Transverse colon (tissue), 4 donors: ENCODE measurements around the gene RSPO1. TPM values are rescaled to one million over a fixed set of nuclear protein-coding genes. Genes with fewer than 3 reads are reported as not detected.

Experiments
- DNase-seq: peaks from one replicate; pipeline ENCODE4 v3.0.0-alpha.2; 2019
- H3K27ac ChIP-seq, 4 donors: fragments of 200-600 bp; sonication (generic); 2 replicates each; pipeline ENCODE4 v1.5.1; 2016 to 2018; ENCODE audit warnings: inconsistent platforms in 4 of 4
- H3K27me3 ChIP-seq: fragments of 200-600 bp; sonication (generic); 2 replicates; pipeline ENCODE4 v1.5.1; 2017; ENCODE audit warnings: inconsistent platforms
- H3K36me3 ChIP-seq, 4 donors: fragments of 200-600 bp; sonication (generic); 2 replicates each; pipeline ENCODE4 v1.5.1; 2017 to 2019; ENCODE audit warnings: inconsistent platforms in 4 of 4
- H3K4me1 ChIP-seq, 4 donors: fragments of 200-600 bp; sonication (generic); 2 replicates each; pipeline ENCODE4 v1.5.1; 2017 to 2020; ENCODE audit warnings: inconsistent platforms in 4 of 4
- H3K4me3 ChIP-seq, 4 donors: fragments of 200-600 bp; sonication (generic); 1 replicate in 1 of 4; 2 replicates in 3 of 4; pipeline versions ENCODE4 v1.5.1 to v1.6.1; 2017 to 2019; ENCODE audit warnings: inconsistent platforms in 4 of 4
- H3K9me3 ChIP-seq, 2 donors: fragments of 200-600 bp; sonication (generic); 2 replicates each; pipeline ENCODE4 v1.5.1; 2017 to 2019; ENCODE audit warnings: inconsistent platforms in 2 of 2
- EP300 ChIP-seq: sonication (generic); formaldehyde crosslinking; IDR thresholded peaks from one replicate; pipeline ENCODE4 v1.6.1; 2017; ENCODE audit warnings: antibody characterized with exemption, low read depth
- POLR2A ChIP-seq: fragments of 450-650 bp; IDR thresholded peaks from one replicate; pipeline ENCODE4 v1.6.1; 2016; ENCODE audit warnings: antibody characterized with exemption, mild to moderate bottlenecking, moderate library complexity
- POLR2AphosphoS5 ChIP-seq, 3 donors: sonication (generic); formaldehyde crosslinking; IDR thresholded peaks; one replicate each; pipeline ENCODE4 v1.6.1; 2016; ENCODE audit warnings: antibody characterized with exemption in 3 of 3
- WGBS, 2 donors: methylation state at CpG; one replicate each; pipeline ENCODE4 v1.1.5; 2018; ENCODE audit warnings: low coverage in 1 of 2; 5-methylcytosine and 5-hydroxymethylcytosine counted together
- in situ Hi-C, 4 donors: fragments of 200-750 bp; cut with MboI; loops; one replicate each; pipeline versions ENCODE4 v1.15.0 to v1.15.1; 2017; ENCODE audit warnings: low sequenced_read_pairs in 3 of 4, low pct_ligation_motif_present in 1 of 4, low pct_unique_long_range_greater_than_20kb in 1 of 4
- intact Hi-C: fragments of 100-400 bp; cut with DNase I; formaldehyde crosslinking; loops from one replicate; pipeline ENCODE4 v1.15.1; 2023; ENCODE audit warnings: low total_unique reads
- total RNA-seq, 4 donors: library from RNA; depleted of rRNA; stranded (reverse); fragments of >200 nt; gene quantifications; one replicate each; pipeline ENCODE4 v1.1.0, GENCODE V29; 2016
- TF ChIP-seq, protein P1 (sequence below), 5 experiments: fragments of 200-600 bp in 3 of 5; fragments of 450-650 bp in 2 of 5; sonication (generic) in 3 of 5; IDR thresholded peaks; 1 replicate in 2 of 5; 2 replicates in 3 of 5; pipeline ENCODE4 v1.5.1; 2016 to 2017; ENCODE audit warnings: antibody characterized with exemption in 5 of 5, inconsistent platforms in 3 of 5, mild to moderate bottlenecking in 2 of 5, moderate library complexity in 1 of 5

The RSPO1 gene
- total RNA-seq, 4 donors from 2014 or later: 0.40 to 11.6 (median 1.2) TPM

DNA sequence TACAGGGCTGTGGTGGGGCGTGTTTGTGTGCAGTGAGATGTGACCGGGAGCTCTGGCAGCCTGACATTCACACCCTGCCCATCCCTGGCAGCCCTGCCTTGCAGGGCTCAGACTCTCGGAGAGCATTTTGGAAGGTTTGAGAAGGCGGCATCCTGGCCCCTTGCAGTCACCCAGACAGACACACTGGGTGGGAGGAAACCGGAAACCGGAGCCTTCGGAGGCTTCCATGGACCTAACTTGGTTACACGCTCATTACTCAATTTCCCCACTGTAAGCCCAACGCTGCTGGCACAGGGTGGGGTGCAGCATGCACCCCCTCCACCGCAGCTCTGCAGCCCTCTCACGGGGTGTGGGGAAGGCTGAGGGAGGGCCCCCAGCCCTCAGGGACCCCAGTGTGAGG is 22.2 kb upstream of the RSPO1 start:
- Histone ChIP-seq H3K36me3 (no peaks in the 10 kb centered on the region), H3K27me3 (peaks cover 23% of the 10 kb centered on the region), H3K9me3 (no peaks in the 10 kb centered on the region), H3K27ac (no peak overlapping the region), H3K4me1 (no peaks in the 10 kb centered on the region), H3K4me3 (no peak overlapping the region)
- DNase-seq: no peak
- 74% methylated on average over 11 of the region's 11 CpGs; no CpG with 5 or more reads in 1 of the 2 donors for WGBS, 2 donors
- in situ Hi-C loops: loop anchor here in 1 of 4 donors (25.0 kb wide), 1 partner anchor 220 kb away; no protein-coding TSS in a partner anchor
- TF ChIP-seq EP300 (no peak), POLR2A (no peak), POLR2AphosphoS5 (IDR thresholded peaks at IDR 0.05) (no peak)
- TF ChIP-seq, protein P1, sequence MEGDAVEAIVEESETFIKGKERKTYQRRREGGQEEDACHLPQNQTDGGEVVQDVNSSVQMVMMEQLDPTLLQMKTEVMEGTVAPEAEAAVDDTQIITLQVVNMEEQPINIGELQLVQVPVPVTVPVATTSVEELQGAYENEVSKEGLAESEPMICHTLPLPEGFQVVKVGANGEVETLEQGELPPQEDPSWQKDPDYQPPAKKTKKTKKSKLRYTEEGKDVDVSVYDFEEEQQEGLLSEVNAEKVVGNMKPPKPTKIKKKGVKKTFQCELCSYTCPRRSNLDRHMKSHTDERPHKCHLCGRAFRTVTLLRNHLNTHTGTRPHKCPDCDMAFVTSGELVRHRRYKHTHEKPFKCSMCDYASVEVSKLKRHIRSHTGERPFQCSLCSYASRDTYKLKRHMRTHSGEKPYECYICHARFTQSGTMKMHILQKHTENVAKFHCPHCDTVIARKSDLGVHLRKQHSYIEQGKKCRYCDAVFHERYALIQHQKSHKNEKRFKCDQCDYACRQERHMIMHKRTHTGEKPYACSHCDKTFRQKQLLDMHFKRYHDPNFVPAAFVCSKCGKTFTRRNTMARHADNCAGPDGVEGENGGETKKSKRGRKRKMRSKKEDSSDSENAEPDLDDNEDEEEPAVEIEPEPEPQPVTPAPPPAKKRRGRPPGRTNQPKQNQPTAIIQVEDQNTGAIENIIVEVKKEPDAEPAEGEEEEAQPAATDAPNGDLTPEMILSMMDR (IDR thresholded peaks at IDR 0.05): no peak
- intact Hi-C loops: no loop called here

GRCh38 chr1:37656026-37656425 is 21.3 kb upstream of the RSPO1 start:
- WGBS, 2 donors: 58% methylated on average over 7 of the region's 7 CpGs; no CpG with 5 or more reads in 1 of the 2 donors
- in situ Hi-C loops: loop anchor here in 1 of 4 donors (25.0 kb wide), 1 partner anchor 219 kb away; no protein-coding TSS in a partner anchor
- peaks cover 19% of the 10 kb centered on the region for H3K27me3 ChIP-seq

DNA sequence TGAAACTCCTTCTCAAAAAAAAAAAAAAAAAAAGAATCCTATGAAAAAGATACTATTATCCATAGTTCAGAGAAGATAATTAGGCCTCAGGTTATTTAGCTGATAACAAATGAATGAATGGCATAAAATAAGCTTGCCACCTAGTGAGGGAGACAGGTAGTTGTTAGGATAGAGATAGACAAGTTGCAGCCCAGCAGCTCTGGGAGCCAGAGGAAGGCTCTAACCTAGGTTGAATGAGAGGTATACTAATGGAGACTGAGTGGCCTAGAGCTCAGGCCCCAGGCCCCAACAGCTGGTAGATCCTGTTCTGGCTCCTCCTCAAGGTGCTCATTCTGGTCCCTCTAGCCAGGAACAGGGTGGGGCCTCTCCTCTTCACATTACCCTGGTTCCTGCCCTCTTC is 20.6 kb upstream of the RSPO1 start:
- no peak for DNase-seq
- H3K9me3 ChIP-seq: no peaks in the 10 kb centered on the region
- no peak overlapping the region for H3K27ac ChIP-seq
- in situ Hi-C loops: loop anchor here in 1 of 4 donors (25.0 kb wide), 1 partner anchor 218 kb away; no protein-coding TSS in a partner anchor
- H3K27me3 ChIP-seq: peaks cover 13% of the 10 kb centered on the region
- no peak overlapping the region for H3K4me3 ChIP-seq
- no peaks in the 10 kb centered on the region for H3K36me3 ChIP-seq
- H3K4me1 ChIP-seq: no peaks in the 10 kb centered on the region
- TF ChIP-seq, protein P1 (IDR thresholded peaks at IDR 0.05): no peak
- no peak for TF ChIP-seq POLR2A
- no peak for TF ChIP-seq POLR2AphosphoS5 (IDR thresholded peaks at IDR 0.05)
- TF ChIP-seq EP300: no peak
- intact Hi-C loops: no loop called here

More at GRCh38 chr1:37656026-37656425, 21.3 kb upstream of the RSPO1 start:
- H3K27ac ChIP-seq: no peak overlapping the region
- DNase-seq: no peak
- H3K9me3 ChIP-seq: no peaks in the 10 kb centered on the region
- H3K4me3 ChIP-seq: no peak overlapping the region
- TF ChIP-seq EP300: no peak
- no peak for TF ChIP-seq POLR2AphosphoS5 (IDR thresholded peaks at IDR 0.05)
- TF ChIP-seq, protein P1 (IDR thresholded peaks at IDR 0.05): no peak
- TF ChIP-seq POLR2A: no peak
- H3K36me3 ChIP-seq: no peaks in the 10 kb centered on the region
- intact Hi-C loops: no loop called here
- no peaks in the 10 kb centered on the region for H3K4me1 ChIP-seq

DNA sequence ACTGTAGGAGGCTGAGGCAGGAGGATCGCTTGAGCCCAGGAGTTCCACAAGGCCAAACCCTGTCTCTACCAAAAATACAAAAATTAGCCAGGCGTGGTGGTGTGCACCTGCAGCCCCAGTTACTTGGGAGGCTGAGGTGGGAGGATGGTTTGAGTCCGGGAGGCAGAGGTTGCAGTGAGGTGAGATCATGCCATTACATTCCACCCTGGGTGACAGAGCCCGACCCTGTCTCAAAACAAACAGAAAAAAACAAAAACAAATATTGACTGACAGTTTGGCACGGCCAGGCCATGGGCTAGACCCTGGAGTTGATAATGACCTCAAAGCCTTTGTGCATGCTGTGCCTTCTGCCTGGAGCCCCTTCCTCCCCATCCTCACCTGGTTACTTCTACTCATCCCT is 19.2 kb upstream of the RSPO1 start:
- Histone ChIP-seq H3K9me3 (no peaks in the 10 kb centered on the region), H3K27ac (no peak overlapping the region), H3K36me3 (no peaks in the 10 kb centered on the region), H3K4me1 (no peaks in the 10 kb centered on the region), H3K4me3 (no peak overlapping the region), H3K27me3 (peaks cover 11% of the 10 kb centered on the region)
- 66% methylated on average over 5 of the region's 5 CpGs; no CpG with 5 or more reads in 1 of the 2 donors for WGBS, 2 donors
- DNase-seq: no peak
- in situ Hi-C loops (loop anchor here in 1 of 4 donors (25.0 kb wide), 1 partner anchor 217 kb away; no protein-coding TSS in a partner anchor), intact Hi-C loops (no loop called here)
- TF ChIP-seq POLR2AphosphoS5 (IDR thresholded peaks at IDR 0.05) (no peak), POLR2A (no peak), EP300 (no peak)
- TF ChIP-seq, protein P1 (IDR thresholded peaks at IDR 0.05): no peak
